Islet of Langerhans (tissue), 1 donor: ENCODE results near the gene CSF1R.
"Not testable (repeated sequence)": the region's sequence is repeated elsewhere in the genome, so short reads cannot be mapped to it uniquely, and the experiment has no call there.

Experiments
- FAIRE-seq: peaks from one replicate; lab custom pipeline; 2011; peaks lifted over from hg19 to GRCh38; lab: Jason Lieb, UNC

Gene CSF1R

GRCh38 chr5:150103678-150104549, 17.6 kb upstream of the CSF1R start:
- FAIRE-seq = no peak

GRCh38 chr5:150101023-150101422, 14.7 kb upstream of the CSF1R start:
- no peak for FAIRE-seq

- no peak for FAIRE-seq
Observed at GRCh38 chr5:150097152-150097551, 10.8 kb upstream of the CSF1R start.

GRCh38 chr5:150092159-150092787, 5.9 kb upstream of the CSF1R start:
- FAIRE-seq = no peak

GRCh38 chr5:150085191-150085912, 1.0 kb downstream of the CSF1R start:
- no peak for FAIRE-seq

GRCh38 chr5:150084754-150085153, 1.6 kb downstream of the CSF1R start:
- FAIRE-seq = not testable (repeated sequence)

GRCh38 chr5:150082889-150083288, 3.5 kb downstream of the CSF1R start:
- FAIRE-seq = no peak

GRCh38 chr5:150082374-150082773, 4.0 kb downstream of the CSF1R start:
- FAIRE-seq = no peak

- no peak for FAIRE-seq
Observed at GRCh38 chr5:150081541-150082283, 4.6 kb downstream of the CSF1R start.

GRCh38 chr5:150080696-150081435, 5.5 kb downstream of the CSF1R start:
- no peak for FAIRE-seq

GRCh38 chr5:150079909-150080461, 6.4 kb downstream of the CSF1R start:
- FAIRE-seq = no peak

- FAIRE-seq = no peak
Observed at GRCh38 chr5:150078802-150079689, 7.3 kb downstream of the CSF1R start.

- no peak for FAIRE-seq
Observed at GRCh38 chr5:150077996-150078801, 8.2 kb downstream of the CSF1R start.

- no peak for FAIRE-seq
Observed at GRCh38 chr5:150077060-150077459, 9.3 kb downstream of the CSF1R start.

- FAIRE-seq = no peak
Observed at GRCh38 chr5:150075806-150076205, 10.5 kb downstream of the CSF1R start.

- no peak for FAIRE-seq
Observed at GRCh38 chr5:150075233-150075632, 11.1 kb downstream of the CSF1R start.

GRCh38 chr5:150073677-150074076, 12.7 kb downstream of the CSF1R start:
- FAIRE-seq = no peak

- no peak for FAIRE-seq
Observed at GRCh38 chr5:150073086-150073625, 13.2 kb downstream of the CSF1R start.

GRCh38 chr5:150070821-150071220, 15.5 kb downstream of the CSF1R start:
- FAIRE-seq = no peak
